Epithelial cell of proximal tubule (primary cell): ENCODE results near the gene SPSB2. TPM values are rescaled to one million over a fixed set of nuclear protein-coding genes. Genes with fewer than 3 reads are reported as not detected.

Experiments
- DNase-seq: peaks from one replicate; pipeline ENCODE4 v3.0.0-alpha.2; 2011; ENCODE audit warnings: low read depth
- H3K4me3 ChIP-seq: 2 replicates; pipeline ENCODE4 v1.5.1; 2011; ENCODE audit warnings: low read depth, mild to moderate bottlenecking, low read length
- total RNA-seq: library from RNA; depleted of rRNA; stranded (reverse); fragments of >200 nt; gene quantifications from 2 replicates; pipeline ENCODE4 v1.2.3, GENCODE V29; 2015
- TF ChIP-seq, protein P1 (sequence below): conservative IDR thresholded peaks from 2 replicates; pipeline ENCODE4 v1.5.1; 2012; ENCODE audit warnings: low read depth, mild to moderate bottlenecking, low read length

SPSB2 gene
- total RNA-seq, 1 donor from 2014 or later = 17.2 TPM

DNA sequence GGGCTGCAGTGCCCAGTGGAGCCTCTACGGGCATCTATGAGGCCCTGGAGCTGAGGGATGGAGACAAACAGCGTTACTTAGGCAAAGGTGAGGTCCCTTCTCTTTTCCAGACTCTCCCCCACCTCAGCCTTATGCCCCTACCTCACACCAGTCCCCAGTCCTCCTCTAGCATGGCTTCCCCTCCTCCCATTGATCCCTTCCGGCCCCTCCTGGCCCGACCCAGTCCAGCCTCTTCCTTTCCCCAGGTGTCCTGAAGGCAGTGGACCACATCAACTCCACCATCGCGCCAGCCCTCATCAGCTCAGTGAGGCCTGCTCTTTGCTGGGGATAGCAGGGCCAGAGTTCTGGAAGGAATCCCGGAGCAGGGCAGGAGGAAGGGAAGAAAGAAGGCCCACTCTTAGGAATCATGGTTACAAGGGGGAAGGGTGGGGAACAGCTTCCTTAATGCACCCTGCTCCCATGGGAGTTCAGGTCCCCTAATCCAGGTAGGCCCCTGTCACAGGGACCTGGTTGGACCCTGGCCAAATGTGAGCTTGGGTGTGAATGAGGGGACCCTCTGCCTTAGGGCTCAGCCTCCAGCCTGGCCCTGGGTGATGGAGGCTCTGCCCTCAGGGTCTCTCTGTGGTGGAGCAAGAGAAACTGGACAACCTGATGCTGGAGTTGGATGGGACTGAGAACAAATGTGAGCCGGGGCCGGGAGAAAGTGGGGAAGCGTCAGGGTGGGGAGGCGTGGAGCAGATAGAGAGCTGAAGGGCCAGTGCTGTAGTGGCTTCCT lies 43.5 kb upstream of the SPSB2 start:
- no peak for DNase-seq
- no peak overlapping the region for H3K4me3 ChIP-seq
- TF ChIP-seq, protein P1, sequence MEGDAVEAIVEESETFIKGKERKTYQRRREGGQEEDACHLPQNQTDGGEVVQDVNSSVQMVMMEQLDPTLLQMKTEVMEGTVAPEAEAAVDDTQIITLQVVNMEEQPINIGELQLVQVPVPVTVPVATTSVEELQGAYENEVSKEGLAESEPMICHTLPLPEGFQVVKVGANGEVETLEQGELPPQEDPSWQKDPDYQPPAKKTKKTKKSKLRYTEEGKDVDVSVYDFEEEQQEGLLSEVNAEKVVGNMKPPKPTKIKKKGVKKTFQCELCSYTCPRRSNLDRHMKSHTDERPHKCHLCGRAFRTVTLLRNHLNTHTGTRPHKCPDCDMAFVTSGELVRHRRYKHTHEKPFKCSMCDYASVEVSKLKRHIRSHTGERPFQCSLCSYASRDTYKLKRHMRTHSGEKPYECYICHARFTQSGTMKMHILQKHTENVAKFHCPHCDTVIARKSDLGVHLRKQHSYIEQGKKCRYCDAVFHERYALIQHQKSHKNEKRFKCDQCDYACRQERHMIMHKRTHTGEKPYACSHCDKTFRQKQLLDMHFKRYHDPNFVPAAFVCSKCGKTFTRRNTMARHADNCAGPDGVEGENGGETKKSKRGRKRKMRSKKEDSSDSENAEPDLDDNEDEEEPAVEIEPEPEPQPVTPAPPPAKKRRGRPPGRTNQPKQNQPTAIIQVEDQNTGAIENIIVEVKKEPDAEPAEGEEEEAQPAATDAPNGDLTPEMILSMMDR = no peak

DNA sequence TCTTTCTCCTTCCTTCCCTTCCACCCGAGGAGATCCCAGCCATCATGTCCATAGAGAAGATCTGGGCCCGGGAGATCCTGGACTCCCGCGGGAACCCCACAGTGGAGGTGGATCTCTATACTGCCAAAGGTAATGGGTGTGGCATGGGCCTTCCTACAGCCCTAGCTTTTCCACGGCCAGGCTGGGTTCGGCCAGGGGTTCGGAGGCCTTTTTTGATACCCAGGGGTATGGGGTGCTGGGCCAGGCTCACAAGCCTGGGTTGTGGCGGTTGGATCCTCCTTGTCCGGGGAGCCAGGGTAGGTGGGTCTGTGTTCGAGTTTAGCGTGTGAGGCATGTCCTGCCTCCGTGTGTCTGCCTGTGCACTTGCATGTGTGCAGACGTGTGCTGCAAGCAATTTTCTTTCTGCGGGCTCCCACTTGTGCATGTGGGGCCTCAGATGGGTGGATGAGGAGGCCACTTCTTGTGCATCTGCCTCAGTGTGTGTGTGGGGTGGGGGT lies 42.7 kb upstream of the SPSB2 start:
- H3K4me3 ChIP-seq = peak overlapping the region; percentile 65

DNA sequence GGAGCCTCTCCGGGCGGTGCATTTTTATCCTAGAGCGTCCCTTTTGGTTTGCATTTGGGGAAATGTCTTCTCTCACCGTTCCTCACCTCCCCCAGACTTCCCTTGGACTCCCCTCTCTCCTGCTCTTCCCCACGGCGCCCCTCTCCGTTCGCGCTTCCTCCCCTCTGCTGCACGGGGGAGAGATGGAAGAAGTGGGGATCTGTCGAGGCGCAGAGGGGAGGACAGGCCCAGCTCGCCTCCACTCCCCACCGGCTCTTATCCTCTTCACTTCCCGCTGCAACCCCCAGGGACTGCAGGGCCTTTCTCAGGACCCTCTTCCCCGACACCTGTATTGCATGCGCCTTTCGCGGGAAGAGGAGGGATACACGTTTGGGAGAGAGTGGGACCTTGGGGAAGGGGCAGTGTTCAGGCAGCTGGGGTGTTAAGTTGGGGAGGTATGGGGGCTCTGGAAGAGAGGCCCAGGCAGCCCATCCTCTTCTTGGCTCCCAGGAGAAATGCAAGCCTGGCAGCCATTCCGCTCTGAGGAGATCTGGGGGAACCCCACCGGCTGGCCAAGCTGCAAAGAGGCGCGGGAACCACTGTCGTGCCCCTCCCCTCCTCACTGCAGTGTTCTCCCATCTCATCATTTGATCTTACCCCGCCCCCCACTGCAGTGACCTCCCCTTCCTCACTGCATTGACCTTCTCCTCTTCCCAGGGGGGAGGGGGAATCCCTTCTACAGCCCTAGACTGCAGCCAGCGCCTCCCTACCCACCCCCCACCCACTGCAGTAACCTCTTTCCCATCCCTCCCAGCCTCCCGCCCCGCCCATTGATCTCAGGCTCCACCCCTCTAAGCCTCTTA lies 42.1 kb upstream of the SPSB2 start:
- TF ChIP-seq, protein P1 = no peak
- H3K4me3 ChIP-seq = peak overlapping the region; percentile 65
- no peak for DNase-seq

More for the DNA sequence above, 42.7 kb upstream of the SPSB2 start:
- DNase-seq = no peak
- TF ChIP-seq, protein P1 = no peak

DNA sequence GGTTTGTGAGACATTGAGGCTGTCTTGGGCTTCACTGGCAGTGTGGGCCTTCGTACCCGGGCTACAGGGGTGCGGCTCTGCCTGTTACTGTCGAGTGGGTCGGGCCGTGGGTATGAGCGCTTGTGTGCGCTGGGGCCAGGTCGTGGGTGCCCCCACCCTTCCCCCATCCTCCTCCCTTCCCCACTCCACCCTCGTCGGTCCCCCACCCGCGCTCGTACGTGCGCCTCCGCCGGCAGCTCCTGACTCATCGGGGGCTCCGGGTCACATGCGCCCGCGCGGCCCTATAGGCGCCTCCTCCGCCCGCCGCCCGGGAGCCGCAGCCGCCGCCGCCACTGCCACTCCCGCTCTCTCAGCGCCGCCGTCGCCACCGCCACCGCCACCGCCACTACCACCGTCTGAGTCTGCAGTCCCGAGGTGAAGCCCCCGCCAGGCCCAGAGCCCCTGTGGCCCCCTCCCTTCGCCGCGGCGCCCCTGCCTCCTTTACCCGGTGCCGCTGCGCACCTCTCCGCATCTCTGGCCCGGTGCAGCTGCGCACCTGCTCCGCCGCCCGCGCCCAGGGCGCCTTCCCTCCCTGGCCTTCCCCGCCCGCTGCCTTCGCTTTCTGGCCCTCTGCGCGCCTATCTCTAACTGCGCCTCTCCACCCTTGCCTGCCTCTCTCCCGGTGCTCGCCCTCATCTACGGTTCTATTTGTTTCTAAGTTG lies 41.3 kb upstream of the SPSB2 start, which contains the start of gene ENO2:
Gene ENO2, plus strand, starts transcription at position 335 of the 701 bp plus-strand sequence. CDS start 1,253 bp downstream, outside the sequence.
- peak within 1 kb of the TSS; percentile 65 for H3K4me3 ChIP-seq
- TF ChIP-seq, protein P1 = no peak
- no peak for DNase-seq

DNA sequence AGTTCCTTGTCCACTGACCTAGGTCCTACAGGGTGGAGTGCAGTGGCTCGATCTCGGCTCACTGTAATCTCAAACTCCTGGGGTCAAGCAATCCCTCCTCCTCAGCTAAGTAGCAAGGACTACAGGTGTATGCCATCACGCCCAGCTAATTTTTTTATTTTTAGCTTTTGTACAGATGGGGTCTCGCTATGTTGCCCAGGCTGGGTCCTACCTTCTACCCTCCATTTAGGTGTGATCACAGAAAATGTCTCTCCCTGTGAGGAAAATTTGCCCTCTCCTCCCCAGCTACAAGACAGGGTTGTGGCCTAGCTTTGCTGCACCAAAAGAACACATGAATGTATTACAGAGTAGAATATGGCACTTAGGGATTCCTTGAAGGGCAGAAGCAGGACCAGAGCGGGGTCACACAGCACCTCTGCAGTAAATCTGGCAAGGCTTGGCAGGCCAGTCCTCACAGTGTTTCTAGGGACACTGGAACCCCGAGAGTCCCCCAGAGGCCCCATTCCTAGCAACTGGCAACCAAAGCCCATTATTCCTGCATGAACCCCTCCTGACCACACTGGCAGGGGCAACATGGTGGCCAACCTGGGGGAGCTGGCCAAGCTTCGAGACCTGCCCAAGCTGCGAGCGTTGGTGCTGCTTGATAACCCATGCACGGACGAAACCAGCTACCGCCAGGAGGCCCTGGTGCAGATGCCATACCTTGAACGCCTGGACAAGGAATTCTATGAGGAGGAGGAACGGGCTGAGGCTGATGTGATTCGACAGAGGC lies 39.2 kb upstream of the SPSB2 start:
- TF ChIP-seq, protein P1 = no peak
- no peak for DNase-seq
- no peak overlapping the region for H3K4me3 ChIP-seq
